GM12878 (cell line): ENCODE data around the gene DYSF. TPM values are rescaled to one million over a fixed set of nuclear protein-coding genes. Genes with fewer than 3 reads are reported as not detected.

Source experiments
- CREM ChIP-seq: IDR thresholded peaks from 2 replicates; pipeline ENCODE4 v1.6.1; 2014; ENCODE audit warnings: antibody characterized with exemption, low read depth
- CUX1 ChIP-seq: IDR thresholded peaks from 2 replicates; pipeline ENCODE4 v1.6.1; 2012; ENCODE audit warnings: improper control_type of control experiment, low read depth, low read length; ENCODE audit not compliant: insufficient replicate concordance
- ETV6 ChIP-seq, 2 experiments: fragments of 450-650 bp in 1 of 2; IDR thresholded peaks in 1 of 2; conservative IDR thresholded peaks in 1 of 2; 2 replicates each; pipeline ENCODE4 v1.6.1; 2014; ENCODE audit warnings: antibody characterized with exemption in 1 of 2, borderline replicate concordance in 1 of 2, low read depth in 1 of 2, mild to moderate bottlenecking in 1 of 2, moderate library complexity in 1 of 2
- FOS ChIP-seq: IDR thresholded peaks from 3 replicates; pipeline ENCODE4 v1.6.1; 2011; ENCODE audit warnings: borderline replicate concordance; ENCODE audit not compliant: insufficient read length; ENCODE audit errors: extremely low read depth
- FOXM1 ChIP-seq: IDR thresholded peaks from 2 replicates; pipeline ENCODE4 v1.6.1; 2012; ENCODE audit warnings: low read depth, mild to moderate bottlenecking, inconsistent platforms, low read length, moderate library complexity
- IRF5 ChIP-seq: fragments of 450-650 bp; IDR thresholded peaks from 2 replicates; pipeline ENCODE4 v1.6.1; 2017; ENCODE audit warnings: borderline replicate concordance
- KLF5 ChIP-seq: fragments of 450-650 bp; IDR thresholded peaks from 2 replicates; pipeline ENCODE4 v1.6.1; 2014; ENCODE audit warnings: mild to moderate bottlenecking; ENCODE audit not compliant: partially characterized antibody
- MTA2 ChIP-seq: fragments of 450-650 bp; IDR thresholded peaks from 2 replicates; pipeline ENCODE4 v1.6.1; 2016; ENCODE audit warnings: low read depth, mild to moderate bottlenecking, moderate library complexity
- MTA3 ChIP-seq: IDR thresholded peaks from 2 replicates; pipeline ENCODE4 v1.6.1; 2012; ENCODE audit warnings: low read length, inconsistent platforms, borderline replicate concordance
- RAD51 ChIP-seq: fragments of 450-650 bp; IDR thresholded peaks from 2 replicates; pipeline ENCODE4 v1.6.1; 2016; ENCODE audit warnings: moderate library complexity, mild to moderate bottlenecking, inconsistent platforms
- SIN3A ChIP-seq: IDR thresholded peaks from 2 replicates; pipeline ENCODE4 v1.6.1; 2012; ENCODE audit warnings: low read depth, low read length, improper control_type of control experiment
- SMAD5 ChIP-seq: IDR thresholded peaks from 2 replicates; pipeline ENCODE4 v1.6.1; 2016; ENCODE audit warnings: antibody characterized with exemption, low read depth
- SRF ChIP-seq, 2 experiments: IDR thresholded peaks; 2 replicates each; pipeline ENCODE4 v1.6.1; 2011; ENCODE audit warnings: low read depth in 2 of 2, low read length in 2 of 2, mild to moderate bottlenecking in 1 of 2, moderate library complexity in 1 of 2
- ZNF24 ChIP-seq: fragments of 450-650 bp; IDR thresholded peaks from 2 replicates; pipeline ENCODE4 v1.6.1; 2017; ENCODE audit warnings: antibody characterized with exemption, mild to moderate bottlenecking
- polyA plus RNA-seq, 11 experiments: library from polyadenylated mRNA; depleted of rRNA in 4 of 11; unstranded in 6 of 11; stranded (reverse) in 5 of 11; fragments of >200 nt; fragmentation: Nextera tagmentation in 4 of 11; fragmentation: Illumina TruSeq in 1 of 11; extraction: Ambion mirVana in 4 of 11; extraction: Trizol in 1 of 11; gene quantifications; 1 replicate in 1 of 11; 2 replicates in 10 of 11; pipeline versions ENCODE4 v1.2.1 to v1.2.3, GENCODE V29; 2011 to 2016; ENCODE audit warnings: inconsistent platforms in 2 of 11, missing spikeins in 2 of 11, low read depth in 1 of 11
- total RNA-seq, 4 experiments: library from RNA; depleted of rRNA in 3 of 4; stranded (reverse); fragments of >200 nt in 3 of 4; fragmentation: Illumina TruSeq in 1 of 4; extraction: Trizol in 1 of 4; gene quantifications; 2 replicates each; pipeline versions ENCODE4 v1.2.1 to v1.2.3, GENCODE V29; 2013 to 2021

The DYSF gene
- total and polyA plus RNA-seq, 10 of the 15 experiments (the other 5 are each of a cell fraction or from before 2014, with no cell fraction given): under 0.01 to 0.15 (median 0.03) TPM; not detected in 7

GRCh38 chr2:71686781-71687180 is 233.4 kb downstream of the DYSF start (continued):
- TF ChIP-seq CUX1: no peak
- no peak for TF ChIP-seq SMAD5
- TF ChIP-seq CREM: no peak
- TF ChIP-seq SIN3A: no peak
- TF ChIP-seq MTA2: no peak
- TF ChIP-seq SRF (IDR thresholded peaks at IDR 0.05; ENCODE audit: low read depth in 2 of 2, low read length in 2 of 2): no peak
- no peak for TF ChIP-seq ETV6 (conservative IDR thresholded peaks at IDR 0.05 in 1 of 2, IDR thresholded peaks at IDR 0.05 in 1 of 2; ENCODE audit: borderline replicate concordance in 1 of 2, low read depth in 1 of 2)
- TF ChIP-seq IRF5: no peak
- TF ChIP-seq FOS: no peak
- no peak for TF ChIP-seq FOXM1
- no peak for TF ChIP-seq RAD51
- TF ChIP-seq MTA3: no peak
- no peak for TF ChIP-seq ZNF24
- no peak for TF ChIP-seq KLF5
